Fibroblast of peridontal ligament (primary cell): ENCODE measurements around the gene PTGES3L.
"Not testable (repeated sequence)": the region's sequence is repeated elsewhere in the genome, so short reads cannot be mapped to it uniquely, and the experiment has no call there.

Experiments
- DNase-seq: peaks from one replicate; pipeline ENCODE4 v3.0.0-alpha.2; 2010; ENCODE audit errors: extremely low read depth

The PTGES3L gene

DNA sequence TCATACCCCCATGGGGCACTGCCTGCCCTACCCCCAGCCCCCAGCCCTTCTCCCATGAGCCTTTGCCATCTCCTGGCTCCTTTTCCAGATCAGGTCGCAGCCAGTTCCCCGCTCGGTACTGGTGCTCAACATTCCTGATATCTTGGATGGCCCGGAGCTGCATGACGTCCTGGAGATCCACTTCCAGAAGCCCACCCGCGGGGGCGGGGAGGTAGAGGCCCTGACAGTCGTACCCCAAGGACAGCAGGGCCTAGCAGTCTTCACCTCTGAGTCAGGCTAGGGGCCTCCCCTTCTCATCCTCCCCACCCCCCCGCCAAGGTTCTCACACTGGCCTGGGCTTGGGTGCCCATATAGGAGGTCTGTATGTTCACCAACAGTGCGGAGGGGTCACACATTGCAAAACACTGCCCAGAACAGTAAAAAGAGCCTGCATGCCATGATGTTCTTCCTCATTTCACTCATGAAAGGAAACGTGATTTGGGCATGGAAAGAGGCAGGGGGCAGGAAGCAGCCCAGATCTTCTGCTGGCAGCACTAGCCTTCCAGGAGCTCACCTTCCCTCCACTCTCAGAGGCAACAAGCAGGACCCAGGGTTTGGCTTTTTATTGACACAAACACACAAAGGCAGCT is 34.3 kb upstream of the PTGES3L start:
- no peak for DNase-seq

DNA sequence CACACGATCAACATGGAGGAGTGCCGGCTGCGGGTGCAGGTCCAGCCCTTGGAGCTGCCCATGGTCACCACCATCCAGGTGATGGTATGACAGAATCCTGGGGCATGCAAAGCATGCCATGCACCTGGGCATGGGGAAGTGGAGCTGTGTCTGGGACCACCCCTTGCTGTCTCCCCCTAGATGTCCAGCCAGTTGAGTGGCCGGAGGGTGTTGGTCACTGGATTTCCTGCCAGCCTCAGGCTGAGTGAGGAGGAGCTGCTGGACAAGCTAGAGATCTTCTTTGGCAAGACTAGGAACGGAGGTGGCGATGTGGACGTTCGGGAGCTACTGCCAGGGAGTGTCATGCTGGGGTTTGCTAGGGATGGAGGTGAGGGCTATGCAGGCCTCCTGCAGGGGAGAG is 33.4 kb upstream of the PTGES3L start:
- DNase-seq: no peak

- DNase-seq: no peak
Observed at GRCh38 chr17:43011728-43012472, 32.0 kb upstream of the PTGES3L start.

- DNase-seq: no peak
Observed at GRCh38 chr17:43010667-43011308, 30.9 kb upstream of the PTGES3L start.

GRCh38 chr17:43006639-43007551 is 27.0 kb upstream of the PTGES3L start, which contains the start of gene IFI35:
IFI35 (plus strand) TSS chr17:43006784; CDS start chr17:43006948, 164 bp downstream.
- peak; percentile 82 for DNase-seq

GRCh38 chr17:43003542-43004172 is 23.8 kb upstream of the PTGES3L start:
- DNase-seq: no peak

GRCh38 chr17:43000894-43001293 is 21.0 kb upstream of the PTGES3L start:
- DNase-seq: not testable (repeated sequence)

DNA sequence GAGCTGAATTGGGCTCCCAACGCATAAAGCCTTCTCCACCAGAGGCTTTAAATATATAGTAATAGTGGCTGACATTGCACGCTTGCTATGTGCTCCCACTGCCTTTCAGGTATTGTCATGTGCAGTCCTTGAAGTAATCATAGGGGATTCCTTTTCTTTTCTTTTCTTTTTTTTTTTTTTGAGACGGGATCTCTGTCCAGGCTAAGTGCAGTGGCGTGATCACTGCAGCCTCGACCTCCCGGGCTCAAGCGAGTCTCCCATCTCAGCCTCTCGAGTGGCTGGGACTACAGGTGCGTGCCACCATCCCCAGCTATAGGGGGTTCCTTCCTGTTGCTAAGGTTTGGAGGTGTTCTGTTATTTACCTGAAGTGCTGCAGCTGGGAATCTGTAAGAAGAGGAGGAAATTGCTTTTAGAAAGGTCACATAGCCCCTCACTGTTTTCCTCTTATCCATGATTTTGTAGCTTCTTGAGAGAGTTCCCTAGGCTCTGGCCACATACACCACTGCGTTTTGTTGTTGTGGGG is 19.2 kb upstream of the PTGES3L start:
- no peak for DNase-seq

GRCh38 chr17:42997984-42998938 is 18.4 kb upstream of the PTGES3L start, which contains the start of gene RPL27:
RPL27 (plus strand) TSS chr17:42998419; CDS start chr17:42998751, 332 bp downstream.
- peak; percentile 100 for DNase-seq

DNA sequence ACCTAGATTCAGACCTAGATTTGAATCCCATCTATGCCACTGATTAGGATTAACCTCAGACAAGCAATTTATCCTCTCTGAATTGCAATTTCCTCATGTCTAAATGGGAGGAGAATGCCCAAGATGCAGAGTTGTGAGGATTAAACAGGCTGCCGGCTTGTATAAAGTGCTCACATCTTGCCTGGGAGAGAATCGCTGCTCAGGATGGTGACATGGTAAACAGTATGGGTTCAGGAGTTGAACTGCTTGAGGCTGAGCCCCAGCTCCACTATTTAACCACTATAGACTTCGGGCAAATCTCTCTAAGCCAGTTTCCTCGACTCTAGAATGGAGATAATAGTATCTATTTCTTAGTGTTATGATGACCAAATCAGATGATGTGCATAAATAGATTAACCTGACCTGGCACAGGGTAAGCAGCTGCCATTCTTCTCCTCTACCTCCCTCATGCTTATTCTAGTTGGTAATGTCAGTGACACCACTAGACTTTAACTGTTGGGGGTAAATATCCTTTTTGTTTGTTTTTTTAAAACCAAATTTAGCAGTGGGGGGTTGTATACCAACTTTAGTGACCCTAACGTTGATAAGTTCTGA is 17.6 kb upstream of the PTGES3L start:
- DNase-seq: peak; percentile 28

DNA sequence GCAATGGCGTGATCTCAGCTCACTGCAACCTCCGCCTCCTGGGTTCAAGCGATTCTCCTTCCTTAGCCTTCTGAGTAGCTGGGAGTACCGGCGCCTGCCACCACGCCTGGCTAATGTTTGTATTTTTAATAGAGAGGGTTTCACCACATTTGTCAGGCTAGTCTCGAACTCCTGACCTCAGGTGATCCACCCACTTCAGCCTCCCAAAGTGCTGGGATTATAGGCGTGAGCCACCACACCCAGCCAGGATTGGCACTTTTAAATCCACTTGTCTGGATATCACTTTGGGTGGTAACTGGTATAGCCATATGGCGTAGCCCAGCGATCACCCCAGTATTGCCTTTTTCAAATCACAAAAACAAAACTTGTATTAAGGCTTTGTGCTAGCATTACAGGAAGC is 14.0 kb upstream of the PTGES3L start:
- DNase-seq: not testable (repeated sequence)

DNA sequence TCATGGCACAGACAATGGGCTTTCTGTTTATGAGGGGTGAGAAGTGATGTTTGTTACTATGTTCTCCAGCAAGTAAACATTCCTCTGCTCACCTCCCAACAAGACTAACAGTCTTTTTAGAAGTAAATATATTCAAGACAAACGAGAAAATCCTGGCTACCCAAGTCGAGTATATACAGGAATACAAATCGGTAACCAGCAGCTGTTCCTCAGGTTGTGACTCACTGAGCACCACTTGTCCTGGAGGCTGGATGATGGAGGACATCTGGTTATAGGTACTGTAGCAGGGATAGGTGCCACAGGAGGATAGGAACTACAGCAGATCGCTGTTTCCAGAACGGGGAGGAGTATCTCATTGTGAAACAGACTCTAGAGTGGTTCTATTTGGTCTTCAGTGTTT is 13.0 kb upstream of the PTGES3L start:
- DNase-seq: no peak

GRCh38 chr17:42991471-42991870 is 11.6 kb upstream of the PTGES3L start:
- no peak for DNase-seq

DNA sequence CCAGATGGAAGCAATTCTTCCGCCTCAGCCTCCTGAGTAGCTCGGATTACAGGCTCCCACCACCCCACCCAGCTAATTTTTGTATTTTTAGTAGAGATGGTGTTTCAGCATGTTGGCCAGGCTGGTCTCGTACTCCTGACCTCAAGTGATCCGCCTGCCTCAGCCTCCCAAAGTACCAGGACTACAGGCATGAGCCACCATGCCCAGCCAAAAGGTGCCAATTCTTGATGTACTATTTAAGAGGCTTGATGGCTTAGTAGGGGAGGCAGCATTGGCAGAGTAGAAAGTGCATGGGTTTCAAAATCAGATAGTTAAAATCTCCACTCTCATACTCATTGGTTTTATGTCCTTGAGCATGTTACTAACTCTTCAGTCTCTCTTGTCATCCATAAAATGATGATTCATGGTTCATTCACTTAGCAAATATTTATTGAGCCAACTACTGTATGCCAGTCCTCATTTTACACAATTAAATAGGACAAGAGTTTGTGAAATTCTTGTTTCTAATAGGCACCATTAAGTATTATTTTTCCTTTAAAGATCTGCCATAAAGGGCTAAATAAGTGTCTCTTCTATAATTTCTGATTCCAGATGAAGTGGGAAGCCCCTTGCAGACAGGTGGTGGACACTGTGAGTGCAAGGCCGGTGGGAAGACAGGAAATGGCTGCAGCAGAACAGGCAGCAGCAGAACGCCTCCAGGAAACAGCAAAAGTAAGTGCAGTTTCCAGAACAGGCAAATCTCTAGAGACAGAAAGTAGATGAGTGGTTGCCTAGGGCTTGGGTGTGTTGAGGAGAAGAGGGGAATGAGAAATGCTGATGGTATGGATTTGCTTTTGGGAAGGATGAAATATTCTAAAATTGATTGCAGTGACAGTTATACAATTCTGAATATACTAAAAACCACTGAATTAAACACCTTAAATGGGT is 10.1 kb upstream of the PTGES3L start:
- peak; percentile 41 for DNase-seq

DNA sequence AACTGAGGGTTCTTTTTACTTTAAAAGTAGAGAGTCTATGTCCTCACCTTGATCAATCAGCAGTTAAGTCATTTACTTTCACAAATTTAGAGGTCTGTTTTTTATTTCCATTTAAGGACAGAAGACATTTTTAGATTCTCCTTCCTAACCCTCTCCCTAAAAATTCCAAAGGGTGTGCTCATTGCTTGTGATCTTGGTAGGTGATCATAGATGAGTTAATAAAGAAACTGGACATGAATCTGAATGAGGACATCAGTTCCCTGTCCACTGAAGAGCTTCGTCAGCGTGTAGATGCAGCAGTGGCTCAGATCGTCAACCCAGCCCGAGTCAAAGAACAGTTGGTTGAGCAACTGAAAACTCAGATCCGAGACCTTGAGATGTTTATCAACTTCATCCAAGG is 9.3 kb upstream of the PTGES3L start:
- no peak for DNase-seq

- DNase-seq: no peak
Observed at GRCh38 chr17:42985225-42985624, 5.3 kb upstream of the PTGES3L start.

DNA sequence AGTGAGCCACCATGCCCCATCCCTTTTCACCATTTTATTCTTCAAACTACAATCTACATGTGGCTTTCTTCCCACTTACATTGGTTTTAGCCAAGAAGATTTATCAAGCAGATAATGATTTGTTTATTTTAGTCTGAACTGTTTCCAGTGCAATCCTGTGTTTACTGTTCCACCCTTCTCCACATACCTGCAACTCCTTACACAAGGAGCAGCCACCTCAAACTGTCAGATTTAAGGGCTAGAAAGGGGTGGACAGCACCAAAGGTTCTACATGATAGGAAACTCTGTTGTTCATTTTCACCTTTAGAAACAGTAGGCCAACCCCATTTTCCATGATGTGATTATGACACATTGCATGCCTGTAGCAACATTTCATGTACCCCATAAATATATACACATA is 2.4 kb upstream of the PTGES3L start:
- no peak for DNase-seq

DNA sequence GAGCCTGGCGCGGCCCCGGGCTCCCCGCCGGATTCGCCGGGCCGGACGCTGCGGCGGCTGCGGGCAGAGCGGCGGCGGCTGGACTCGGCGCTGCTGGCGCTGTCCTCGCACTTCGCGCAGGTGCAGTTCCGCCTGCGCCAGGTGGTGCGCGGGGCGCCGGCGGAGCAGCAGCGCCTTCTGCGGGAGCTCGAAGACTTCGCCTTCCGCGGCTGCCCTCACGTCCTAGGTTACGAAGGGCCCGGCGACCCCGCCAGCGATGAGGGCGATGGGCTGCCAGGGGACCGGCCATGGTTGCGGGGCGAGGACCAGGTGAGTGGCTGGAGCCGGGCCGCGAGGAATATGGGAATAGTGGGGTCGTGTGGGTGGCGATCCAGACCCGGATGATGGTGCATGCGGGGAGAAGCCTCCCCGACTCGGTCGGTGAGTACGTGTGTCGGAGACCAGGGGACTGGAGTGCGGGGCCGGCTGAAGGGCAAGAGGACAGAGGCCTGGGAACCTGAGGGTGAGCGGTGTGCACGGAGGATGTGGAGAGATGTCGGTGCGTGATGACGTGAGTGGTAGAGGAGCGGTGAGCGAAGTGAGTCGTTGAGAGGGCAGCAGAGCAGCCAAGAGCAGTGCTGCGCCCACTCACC is 1.0 kb upstream of the PTGES3L start:
- DNase-seq: peak; percentile 31
